HG03432 (cell line): ENCODE measurements around the gene PPP1R14B.
A peak's percentile ranks its signal among the peaks of the same experiment; 100 is the strongest.

ENCODE experiments used
- ATAC-seq: cut with Tn5 transposase; IDR thresholded peaks from one replicate; pipeline ENCODE4 v1.9.1; 2021; ENCODE audit warnings: mild to moderate bottlenecking, moderate library complexity; ENCODE audit not compliant: unreplicated experiment

PPP1R14B gene

GRCh38 chr11:64261556-64262080 is 14.9 kb upstream of the PPP1R14B start:
- ATAC-seq, result no peak

GRCh38 chr11:64260147-64260708 is 13.5 kb upstream of the PPP1R14B start:
- no peak for ATAC-seq

DNA sequence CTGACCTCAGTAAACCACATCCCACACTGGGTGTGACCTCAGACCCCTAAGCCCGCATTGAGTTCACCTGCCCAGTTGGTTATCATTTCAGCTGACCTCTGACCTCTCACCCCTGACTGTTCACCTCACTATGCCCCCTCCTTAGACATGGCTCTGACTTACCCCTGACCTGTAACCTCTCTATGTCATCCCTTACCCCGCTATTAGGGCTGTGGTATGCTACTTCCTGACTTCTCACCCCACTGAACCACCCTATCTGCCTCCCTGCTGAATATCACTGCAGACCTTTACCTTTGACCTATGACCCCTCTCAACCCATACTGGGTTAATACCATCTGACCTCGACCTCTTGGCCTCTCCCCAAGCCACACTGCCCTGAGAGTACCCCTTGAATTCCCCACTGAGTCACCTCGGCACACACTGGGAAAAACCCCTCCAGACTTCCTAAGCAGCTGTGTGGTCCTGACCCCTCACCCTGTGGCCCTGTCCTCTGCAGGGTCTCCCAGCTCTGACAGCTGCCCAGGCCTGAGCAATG is 12.9 kb upstream of the PPP1R14B start:
- no peak for ATAC-seq

GRCh38 chr11:64258946-64259532 is 12.3 kb upstream of the PPP1R14B start:
- no peak for ATAC-seq

- no peak for ATAC-seq
These were observed 11.6 kb upstream of the PPP1R14B start for GRCh38 chr11:64258356-64258755.

- ATAC-seq, result no peak
These were observed 9.6 kb upstream of the PPP1R14B start for GRCh38 chr11:64256300-64256699.

GRCh38 chr11:64255135-64256128 is 8.7 kb upstream of the PPP1R14B start:
- no peak for ATAC-seq

DNA sequence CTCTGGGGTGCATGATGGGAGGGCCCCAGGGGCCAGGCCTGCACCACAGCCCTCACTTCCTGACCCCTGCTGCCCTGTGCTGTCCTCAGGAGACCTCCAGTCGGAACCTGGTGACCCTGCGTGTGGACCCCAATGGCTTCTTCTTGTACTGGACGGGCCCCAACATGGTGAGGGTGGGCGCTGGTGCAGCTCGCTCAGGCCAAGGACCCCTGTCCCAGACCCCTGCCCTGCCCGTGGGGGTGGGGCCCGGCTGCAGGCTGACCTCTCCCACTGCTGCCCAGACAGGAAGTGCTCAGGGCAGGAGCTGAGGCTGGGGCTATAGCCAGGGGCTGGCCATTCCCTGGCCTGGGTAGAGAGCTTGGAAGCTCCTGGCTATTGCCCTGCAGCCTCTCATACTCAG is 7.6 kb upstream of the PPP1R14B start:
- no peak for ATAC-seq

DNA sequence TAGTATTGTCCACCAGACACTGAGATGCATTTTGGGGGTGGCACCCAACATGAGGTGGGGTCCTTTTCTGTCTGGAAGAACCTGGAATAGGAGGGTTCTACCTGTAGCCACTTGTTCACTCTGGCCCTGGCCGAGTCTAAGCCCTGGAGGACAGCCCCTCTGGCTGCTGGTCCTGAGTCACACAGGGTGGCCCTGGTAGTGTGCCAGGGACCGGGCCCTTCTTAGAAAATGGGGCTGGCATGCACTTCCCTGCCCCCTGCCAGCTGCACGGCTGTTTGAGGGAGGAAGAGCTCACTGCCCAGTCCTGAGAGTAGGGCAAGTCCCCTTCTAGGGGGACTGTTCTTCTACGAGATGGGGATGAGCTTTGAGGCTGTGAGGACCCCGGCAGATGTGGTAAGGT is 6.7 kb upstream of the PPP1R14B start:
- no peak for ATAC-seq

DNA sequence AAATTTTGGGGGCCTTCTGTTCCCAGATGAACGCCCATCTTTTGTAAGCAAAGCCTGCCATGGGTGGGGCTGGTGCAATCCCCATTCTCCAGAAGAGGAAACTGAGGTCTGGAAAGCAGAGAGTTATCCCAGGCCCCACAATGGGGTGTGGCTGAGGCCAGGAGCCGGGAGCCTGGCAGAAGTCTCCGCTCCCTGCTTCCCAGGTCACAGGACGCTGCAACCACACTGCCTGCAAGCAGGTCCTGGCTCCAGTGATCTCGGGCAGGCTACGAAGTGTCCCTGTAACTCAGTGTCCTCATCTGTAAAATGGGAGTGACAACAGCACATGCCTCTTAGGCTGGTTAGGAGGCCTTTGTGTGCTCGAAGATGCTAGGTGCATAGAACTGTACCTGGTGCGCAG is 6.3 kb upstream of the PPP1R14B start:
- ATAC-seq, result no peak

DNA sequence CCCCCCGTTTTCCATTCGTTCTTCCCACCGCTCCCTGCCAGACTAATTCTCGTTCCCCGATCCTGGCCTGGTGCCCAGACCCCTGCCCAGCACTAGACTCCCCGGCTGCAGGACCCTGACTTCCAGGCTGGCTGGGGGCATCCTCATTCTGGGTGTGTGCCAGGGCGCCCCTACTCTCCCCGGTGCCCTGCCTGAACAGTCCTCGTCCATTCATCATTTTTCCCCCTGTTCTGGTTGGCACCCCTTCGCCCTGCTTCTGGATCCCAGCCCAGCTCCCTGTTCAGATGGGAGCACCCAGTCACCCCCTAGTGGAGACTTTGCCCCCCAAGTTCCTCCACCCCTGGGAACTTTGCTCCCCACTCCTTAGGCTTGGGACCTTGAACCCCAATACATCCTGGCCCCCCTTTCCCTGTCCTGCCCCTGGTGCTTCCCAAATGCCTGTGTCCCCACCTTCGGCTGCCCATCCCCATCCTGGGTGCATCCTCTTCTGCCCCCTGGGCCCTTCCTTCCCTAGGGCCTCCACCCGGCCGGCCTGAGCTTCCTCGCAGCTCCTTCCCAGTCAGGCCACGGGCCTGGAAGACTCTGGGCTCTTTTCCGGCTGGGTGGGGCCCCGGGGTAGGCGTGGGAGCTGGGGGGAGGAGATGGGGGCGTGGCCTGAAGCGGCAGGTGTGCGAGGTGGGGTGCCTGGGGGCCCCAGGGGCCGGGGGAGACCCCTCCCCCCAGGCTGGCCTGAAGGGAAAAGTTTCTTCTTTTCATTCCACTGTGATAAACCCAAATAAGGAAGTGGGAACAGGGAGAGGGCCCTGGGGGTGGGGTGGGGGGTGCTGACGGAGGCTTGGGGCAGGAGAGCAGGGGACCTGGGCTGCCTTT is 5.5 kb upstream of the PPP1R14B start:
- no peak for ATAC-seq

DNA sequence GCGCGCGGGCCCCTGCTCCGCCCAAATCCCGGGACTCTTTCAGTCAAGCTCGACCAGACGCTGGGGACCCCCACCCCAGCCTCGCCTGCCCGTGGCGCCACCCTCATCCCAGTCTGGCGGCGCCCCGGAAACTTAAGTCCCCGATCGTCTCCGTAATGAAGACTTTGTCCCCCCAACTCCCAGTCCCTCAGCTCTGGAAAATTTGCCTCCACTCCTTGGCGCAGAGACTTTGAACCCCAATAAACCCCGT is 4.9 kb upstream of the PPP1R14B start:
- ATAC-seq, result no peak

GRCh38 chr11:64251016-64251752 is 4.4 kb upstream of the PPP1R14B start, which contains the start of gene PLCB3:
Gene PLCB3 (plus strand): TSS chr11:64251530. CDS start chr11:64251650, 120 bp downstream.
- ATAC-seq, result peak; percentile 51

DNA sequence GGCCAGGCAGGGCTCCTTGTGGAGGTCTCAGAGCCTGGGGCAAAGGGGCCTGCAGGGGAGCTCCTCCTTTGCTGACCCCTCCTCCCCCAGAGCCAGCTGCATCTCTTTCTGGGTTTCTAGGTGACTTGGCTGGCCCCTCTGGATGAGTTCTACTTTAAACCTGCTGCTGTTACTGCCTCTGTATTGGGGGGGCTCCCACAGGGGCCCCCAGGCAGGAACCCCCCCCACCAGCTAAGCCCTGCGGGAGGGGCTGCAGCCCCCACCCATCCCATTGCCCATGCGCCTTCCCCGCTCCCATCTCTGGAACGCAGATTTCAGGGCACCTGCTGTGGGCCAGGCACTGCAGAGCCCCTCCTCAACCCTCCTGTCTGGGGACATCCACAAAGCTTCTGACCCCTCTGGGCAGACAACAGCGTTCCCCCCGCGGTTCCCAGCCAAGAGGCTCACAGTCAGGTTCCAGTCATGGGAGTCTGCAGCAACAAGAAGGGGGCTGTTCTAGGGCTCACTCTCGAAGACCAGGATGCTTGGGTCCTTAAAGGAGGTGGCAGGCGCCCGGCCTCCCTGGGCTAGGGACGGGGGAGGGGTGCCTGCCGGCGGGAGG is 3.8 kb upstream of the PPP1R14B start:
- ATAC-seq, result no peak

DNA sequence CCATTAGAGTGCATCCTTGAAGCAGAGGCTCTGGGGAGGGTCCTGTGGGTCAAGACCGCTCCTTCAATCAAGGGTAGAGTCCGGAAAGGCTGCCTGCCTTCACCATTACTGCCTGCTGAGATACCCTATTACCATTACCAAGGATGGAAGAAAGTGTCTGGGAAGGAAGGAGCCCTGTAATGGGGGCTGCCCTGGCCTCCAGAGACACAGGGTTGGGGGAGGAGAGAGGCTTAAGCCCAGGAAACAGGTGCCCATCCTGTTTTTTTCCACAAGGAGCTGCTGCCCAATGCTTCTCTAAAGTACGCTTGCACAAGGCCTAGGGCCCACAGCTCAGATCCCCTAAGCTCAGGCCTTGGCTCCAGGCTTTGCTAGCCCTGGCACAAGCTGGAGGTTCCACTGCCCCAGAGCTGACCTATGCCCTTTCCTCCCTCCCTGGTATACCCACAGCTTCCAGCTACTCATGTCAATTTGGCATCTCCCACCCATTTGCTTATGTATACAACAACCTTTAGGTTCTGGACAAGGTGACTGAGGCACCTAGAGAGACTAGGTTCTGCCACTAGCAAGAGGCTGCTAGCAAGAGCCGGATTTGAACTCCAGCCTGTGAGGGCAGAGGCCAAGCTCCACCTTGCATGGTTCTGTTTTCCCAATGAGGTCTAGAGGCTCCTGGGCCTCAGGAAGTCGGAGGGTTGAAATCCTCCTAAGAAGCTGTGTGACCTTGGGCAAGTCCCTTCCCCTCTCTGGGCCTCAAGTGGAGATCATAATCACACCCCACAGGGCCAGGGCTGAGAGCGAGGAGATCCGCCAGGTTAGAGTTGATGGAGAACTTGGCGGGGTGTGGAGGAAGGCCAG is 3.0 kb upstream of the PPP1R14B start:
- ATAC-seq, result no peak

DNA sequence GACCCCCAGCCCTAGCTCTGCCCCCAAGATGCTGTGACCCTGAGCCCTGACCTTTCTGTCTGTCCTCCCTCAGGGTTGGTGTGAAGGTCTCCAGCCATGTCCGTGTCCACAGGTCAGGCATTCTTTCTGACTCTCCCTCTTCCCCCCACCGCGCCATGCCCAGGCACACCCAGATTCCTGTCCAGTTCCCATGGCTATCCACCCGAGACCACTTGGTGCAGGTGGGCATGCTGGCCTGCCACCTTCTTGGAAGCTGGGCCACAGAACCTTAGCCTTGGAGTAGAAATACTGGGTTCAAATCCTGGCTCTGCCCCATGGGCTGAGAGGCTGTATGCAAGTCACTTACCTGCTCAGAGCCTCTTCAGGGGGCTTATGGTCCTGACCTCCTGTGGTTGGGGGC is 2.3 kb upstream of the PPP1R14B start:
- no peak for ATAC-seq

DNA sequence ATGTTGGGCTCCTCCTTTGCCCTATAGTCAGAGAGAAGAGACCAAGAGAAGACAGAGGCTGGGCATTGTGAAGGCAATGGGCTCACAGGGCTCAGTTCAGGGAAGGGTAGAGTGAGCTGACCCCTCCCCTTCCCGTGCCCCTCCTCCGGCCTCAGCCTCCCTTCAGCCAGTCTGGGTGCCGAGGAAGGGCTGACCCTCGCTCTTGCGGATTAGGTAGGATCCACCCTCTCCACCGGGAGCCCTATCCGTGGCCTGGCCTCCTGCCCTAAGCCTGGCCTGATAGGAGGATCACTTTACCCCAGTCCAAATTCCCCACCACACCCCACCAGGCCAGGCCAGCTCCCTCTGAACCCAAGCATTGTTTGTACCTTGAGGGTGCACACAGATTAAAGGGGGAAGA is 1.8 kb upstream of the PPP1R14B start:
- no peak for ATAC-seq

DNA sequence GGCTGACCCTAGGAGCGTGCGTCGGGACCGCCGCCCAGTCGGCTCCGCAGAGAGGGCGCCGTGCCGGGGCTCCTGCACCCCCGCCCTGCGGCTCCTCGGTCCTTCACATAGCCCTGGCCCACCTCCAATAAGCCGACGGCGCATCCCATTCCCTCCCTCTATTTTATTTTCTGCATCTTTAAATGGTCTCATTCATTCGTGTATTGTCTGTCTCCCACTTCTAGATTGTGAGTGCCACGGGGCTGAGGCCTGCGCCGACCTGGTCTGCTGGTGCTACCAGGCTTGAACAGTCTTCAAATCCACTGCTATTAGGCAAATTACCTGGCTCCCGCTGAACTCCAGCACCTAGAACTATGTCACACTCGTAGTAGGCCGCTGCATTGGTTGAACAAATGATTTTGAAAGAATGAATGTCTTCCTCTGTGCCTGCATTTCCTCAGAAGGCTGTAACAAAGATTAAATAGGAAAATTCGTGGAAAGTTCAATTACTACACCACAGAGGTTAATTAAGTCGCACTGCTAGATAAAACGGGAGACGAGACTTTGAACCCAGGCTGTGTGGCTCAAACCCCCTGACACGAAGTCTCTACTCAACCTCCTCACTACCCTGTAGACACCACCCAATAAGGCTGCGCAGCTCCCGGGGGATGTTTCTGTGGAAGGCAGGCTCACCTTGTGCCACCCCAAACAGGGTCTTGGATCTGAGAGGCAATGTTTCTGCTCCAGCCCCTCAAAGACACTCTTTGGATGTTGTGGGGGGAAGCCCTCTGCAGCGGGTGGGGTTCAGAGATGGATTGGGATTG is 1.2 kb upstream of the PPP1R14B start:
- ATAC-seq, result no peak
